ENCODE results near the gene SKAP2.

GRCh38 chr7:26792006-26792405 lies 72.4 kb downstream of the SKAP2 start:
- no peak for TF ChIP-seq CTCF (conservative IDR thresholded peaks at IDR 0.05 in 1 of 2, IDR thresholded peaks at IDR 0.05 in 1 of 2; ENCODE audit: low read depth in 1 of 2, low read length in 2 of 2)
- TF ChIP-seq EZH2 (IDR thresholded peaks at IDR 0.05; ENCODE audit: low read length, missing control alignments): no peak

All from fibroblast of lung (primary cell).